ENCODE results near the gene GABBR2. TPM values are rescaled to one million over a fixed set of nuclear protein-coding genes. Genes with fewer than 3 reads are reported as not detected.

Gene GABBR2
- total RNA-seq, 1 experiment from 2014 or later, result not detected

- Histone ChIP-seq H3K36me3 (ENCODE audit: insufficient read depth, low read length, poor library complexity, severe bottlenecking) (no peaks in the 10 kb centered on the region), H3K27me3 (replicated peaks; ENCODE audit: insufficient read depth, low read depth, low read length, poor library complexity) (peaks cover 2% of the 10 kb centered on the region), H3K9me3 (ENCODE audit: low read depth, low read length, poor library complexity, severe bottlenecking) (no peaks in the 10 kb centered on the region), H3K27ac (ENCODE audit: low read depth, low read length, poor library complexity, severe bottlenecking) (no peak overlapping the region), H3K4me1 (ENCODE audit: insufficient read depth, low read length, poor library complexity, severe bottlenecking) (no peaks in the 10 kb centered on the region), H3K4me3 (ENCODE audit: low read depth, low read length, poor library complexity, severe bottlenecking) (no peak overlapping the region)
- POLR2A ChIA-PET (ENCODE audit: low non-redundant PET), result no interaction called here
- intact Hi-C loops (cut with micrococcal nuclease; ENCODE audit: unreplicated experiment), result no loop called here
- CTCF ChIA-PET, result no interaction called here
- TF ChIP-seq CTCF (conservative IDR thresholded peaks at IDR 0.05; ENCODE audit: low read depth, low read length) (no peak), EZH2 (IDR thresholded peaks at IDR 0.05; ENCODE audit: borderline replicate concordance, low read depth, low read length, poor library complexity, severe bottlenecking) (no peak)
- no TSS peak for BruUV-seq (replicated peaks)
- DNase-seq (ENCODE audit: low spot score), result no peak
Observed at GRCh38 chr9:98516897-98517503, 191.7 kb downstream of the GABBR2 start.

DNA sequence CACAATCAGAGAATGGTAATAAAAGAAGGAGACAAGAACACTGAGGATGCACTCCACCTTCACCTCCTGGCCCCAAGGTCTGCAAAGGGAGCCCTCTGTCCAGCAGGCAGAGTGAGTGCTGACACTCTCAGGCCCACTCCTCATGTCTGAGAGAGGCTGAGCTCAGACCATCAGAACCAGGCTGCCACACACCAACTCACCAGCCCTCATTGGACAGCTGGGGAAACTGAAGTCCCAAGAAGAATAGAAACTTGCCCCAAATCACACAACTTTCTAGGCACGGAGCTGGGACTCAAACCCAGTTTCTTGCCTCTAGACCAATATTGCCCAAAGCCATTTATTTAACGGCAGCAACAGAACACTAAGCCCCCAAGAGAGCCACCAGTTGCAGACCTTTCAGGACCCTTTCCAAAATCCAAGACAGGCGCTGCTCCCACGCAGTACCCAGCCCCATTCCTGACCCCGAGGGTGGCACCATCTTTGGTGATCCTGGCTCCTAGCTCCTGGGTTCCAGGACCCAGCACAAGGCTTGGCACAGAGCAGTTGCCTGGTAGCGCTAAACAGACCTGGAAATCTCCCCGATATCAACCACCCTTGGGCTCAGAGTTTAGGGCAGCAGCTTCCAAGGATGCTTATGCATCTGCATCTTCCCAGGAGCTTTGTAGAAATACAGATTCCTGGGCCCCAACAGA is 192.4 kb downstream of the GABBR2 start:
- H3K27me3 ChIP-seq (replicated peaks; ENCODE audit: insufficient read depth, low read depth, low read length, poor library complexity), result no peaks in the 10 kb centered on the region
- no TSS peak for BruUV-seq (replicated peaks)
- POLR2A ChIA-PET (ENCODE audit: low non-redundant PET), result no interaction called here
- intact Hi-C loops (cut with micrococcal nuclease; ENCODE audit: unreplicated experiment), result no loop called here
- TF ChIP-seq EZH2 (IDR thresholded peaks at IDR 0.05; ENCODE audit: borderline replicate concordance, low read depth, low read length, poor library complexity, severe bottlenecking) (no peak), CTCF (conservative IDR thresholded peaks at IDR 0.05; ENCODE audit: low read depth, low read length) (no peak)
- H3K4me1 ChIP-seq (ENCODE audit: insufficient read depth, low read length, poor library complexity, severe bottlenecking), result no peaks in the 10 kb centered on the region
- no peaks in the 10 kb centered on the region for H3K9me3 ChIP-seq (ENCODE audit: low read depth, low read length, poor library complexity, severe bottlenecking)
- no peak for DNase-seq (ENCODE audit: low spot score)
- H3K27ac ChIP-seq (ENCODE audit: low read depth, low read length, poor library complexity, severe bottlenecking), result no peak overlapping the region
- H3K36me3 ChIP-seq (ENCODE audit: insufficient read depth, low read length, poor library complexity, severe bottlenecking), result no peaks in the 10 kb centered on the region
- no peak overlapping the region for H3K4me3 ChIP-seq (ENCODE audit: low read depth, low read length, poor library complexity, severe bottlenecking)
- CTCF ChIA-PET, result no interaction called here

DNA sequence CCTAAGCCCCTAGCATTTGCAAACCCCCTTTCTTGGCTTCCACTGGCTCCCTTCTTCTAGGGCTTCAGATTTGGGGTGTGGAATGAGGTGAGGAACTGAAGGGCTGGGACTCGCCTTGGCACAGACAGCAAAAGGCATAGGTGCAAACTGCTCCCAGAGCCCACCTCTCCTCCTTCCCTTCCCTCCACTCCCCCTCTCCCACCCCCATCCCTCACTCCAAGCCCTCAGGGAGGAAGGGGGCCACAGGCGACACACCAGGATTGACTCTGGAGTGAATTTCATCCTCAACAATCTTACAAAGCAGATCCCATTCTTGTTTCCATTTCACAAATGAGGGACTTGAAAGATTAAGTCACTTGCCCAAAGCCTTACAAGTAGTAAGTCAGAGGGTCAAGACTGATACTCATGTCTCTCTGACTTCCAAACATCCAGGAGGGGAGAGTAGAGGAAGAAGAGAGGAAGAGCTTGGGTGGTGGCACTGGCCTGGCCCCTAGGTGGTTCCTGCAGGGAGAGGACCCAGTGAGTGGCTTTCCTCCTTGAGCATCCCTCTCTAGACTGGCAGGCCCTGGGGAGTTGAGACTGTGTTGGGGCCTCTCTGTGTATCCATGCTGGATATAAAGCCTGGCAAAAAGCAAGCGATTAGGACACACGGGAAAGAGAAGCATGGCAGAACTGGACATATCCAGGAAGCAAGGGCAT is 193.1 kb downstream of the GABBR2 start:
- Histone ChIP-seq H3K4me3 (ENCODE audit: low read depth, low read length, poor library complexity, severe bottlenecking) (no peak overlapping the region), H3K27ac (ENCODE audit: low read depth, low read length, poor library complexity, severe bottlenecking) (no peak overlapping the region), H3K4me1 (ENCODE audit: insufficient read depth, low read length, poor library complexity, severe bottlenecking) (no peaks in the 10 kb centered on the region), H3K27me3 (replicated peaks; ENCODE audit: insufficient read depth, low read depth, low read length, poor library complexity) (no peaks in the 10 kb centered on the region), H3K36me3 (ENCODE audit: insufficient read depth, low read length, poor library complexity, severe bottlenecking) (no peaks in the 10 kb centered on the region), H3K9me3 (ENCODE audit: low read depth, low read length, poor library complexity, severe bottlenecking) (no peaks in the 10 kb centered on the region)
- BruUV-seq (replicated peaks), result no TSS peak
- DNase-seq (ENCODE audit: low spot score), result no peak
- CTCF ChIA-PET, result no interaction called here
- POLR2A ChIA-PET (ENCODE audit: low non-redundant PET), result no interaction called here
- intact Hi-C loops (cut with micrococcal nuclease; ENCODE audit: unreplicated experiment), result no loop called here
- TF ChIP-seq CTCF (conservative IDR thresholded peaks at IDR 0.05; ENCODE audit: low read depth, low read length), result no peak
- no peak for TF ChIP-seq EZH2 (IDR thresholded peaks at IDR 0.05; ENCODE audit: borderline replicate concordance, low read depth, low read length, poor library complexity, severe bottlenecking)

All from A673 (cell line).